Mucosa of descending colon (tissue), 3 donors: ENCODE measurements around the gene TMTC2. TPM values are rescaled to one million over a fixed set of nuclear protein-coding genes. Genes with fewer than 3 reads are reported as not detected.

Experiments used
- ATAC-seq: fragments of 200-7000 bp; cut with Tn5 transposase; one replicate; pipeline ENCODE4 v1.9.1; 2020; ENCODE audit warnings: mild to moderate bottlenecking, moderate library complexity
- DNase-seq, 3 donors: peaks; one replicate each; pipeline ENCODE4 v3.0.0-alpha.2; 2020
- H3K36me3 ChIP-seq: fragments of 200-600 bp; one replicate; pipeline ENCODE4 v1.8.0; 2021; ENCODE audit warnings: low read depth, mild to moderate bottlenecking
- H3K4me1 ChIP-seq: fragments of 200-600 bp; one replicate; pipeline ENCODE4 v1.8.0; 2021; ENCODE audit warnings: low read depth, mild to moderate bottlenecking
- H3K4me3 ChIP-seq: fragments of 200-600 bp; one replicate; pipeline ENCODE4 v1.8.0; 2021; ENCODE audit warnings: mild to moderate bottlenecking
- H3K9me3 ChIP-seq: fragments of 200-600 bp; one replicate; pipeline ENCODE4 v1.8.0; 2021; ENCODE audit warnings: mild to moderate bottlenecking
- CTCF ChIP-seq: fragments of 200-600 bp; IDR thresholded peaks from one replicate; pipeline ENCODE4 v1.8.0; 2022; ENCODE audit warnings: antibody characterized with exemption, mild to moderate bottlenecking
- intact Hi-C, 2 donors: fragments of 100-400 bp; cut with DNase I in 1 of 2; cut with micrococcal nuclease in 1 of 2; formaldehyde crosslinking; loops; one replicate each; pipeline versions ENCODE4 v1.11.0 to v1.11.1; 2022; cut with DNase I, micrococcal nuclease
- total RNA-seq, 3 donors: library from RNA; stranded (reverse); fragmentation: NEBNext Ultra II Directional in 2 of 3; extraction: Animal tissue kit (Norgen Biotek cat#: 25700) in 2 of 3; gene quantifications; one replicate each; pipeline versions ENCODE4 v1.2.1 to v1.2.4, GENCODE V29; 2021 to 2023
- donor health status: DM: no; HTN: no; CAD: no; lungs with moderate emphysema.
- donor health status: DM: no; HTN: no; CAD: no.
- donor health status: DM: no; HTN: yes; CAD: no.

Gene TMTC2
- total RNA-seq, 3 donors from 2014 or later, result 13.3 to 40.4 (median 14.6) TPM

- Histone ChIP-seq H3K4me1 (no peaks in the 10 kb centered on the region), H3K9me3 (no peaks in the 10 kb centered on the region), H3K36me3 (no peaks in the 10 kb centered on the region), H3K4me3 (no peak overlapping the region)
- TF ChIP-seq CTCF, result no peak
- no peak for ATAC-seq
- intact Hi-C loops, result no loop called here
- DNase-seq, result no peak
Measured at GRCh38 chr12:82968631-82969367, 282.1 kb downstream of the TMTC2 start.

GRCh38 chr12:82970614-82971013 lies 283.9 kb downstream of the TMTC2 start:
- ATAC-seq (no peak), DNase-seq (no peak)
- no peaks in the 10 kb centered on the region for H3K36me3 ChIP-seq
- no peaks in the 10 kb centered on the region for H3K4me1 ChIP-seq
- intact Hi-C loops, result no loop called here
- H3K9me3 ChIP-seq, result no peaks in the 10 kb centered on the region
- TF ChIP-seq CTCF, result no peak
- no peak overlapping the region for H3K4me3 ChIP-seq

GRCh38 chr12:82971584-82971983 lies 284.9 kb downstream of the TMTC2 start:
- ATAC-seq (no peak), DNase-seq (no peak)
- H3K4me1 ChIP-seq, result no peaks in the 10 kb centered on the region
- intact Hi-C loops, result no loop called here
- no peaks in the 10 kb centered on the region for H3K9me3 ChIP-seq
- H3K4me3 ChIP-seq, result no peak overlapping the region
- H3K36me3 ChIP-seq, result no peaks in the 10 kb centered on the region
- no peak for TF ChIP-seq CTCF

- no peak for DNase-seq
- H3K36me3 ChIP-seq, result no peaks in the 10 kb centered on the region
- ATAC-seq, result no peak
- intact Hi-C loops, result no loop called here
- H3K4me3 ChIP-seq, result no peak overlapping the region
- H3K4me1 ChIP-seq, result no peaks in the 10 kb centered on the region
- no peak for TF ChIP-seq CTCF
- H3K9me3 ChIP-seq, result no peaks in the 10 kb centered on the region
Measured at GRCh38 chr12:82972624-82973023, 285.9 kb downstream of the TMTC2 start.

GRCh38 chr12:82973592-82973991 lies 286.9 kb downstream of the TMTC2 start:
- ATAC-seq (no peak), DNase-seq (no peak)
- no peak for TF ChIP-seq CTCF
- Histone ChIP-seq H3K4me3 (no peak overlapping the region), H3K4me1 (no peaks in the 10 kb centered on the region), H3K36me3 (no peaks in the 10 kb centered on the region), H3K9me3 (no peaks in the 10 kb centered on the region)
- intact Hi-C loops, result no loop called here
